SK-N-SH (cell line): Measurements from ENCODE around the gene PLA2G5.

ENCODE experiments used
- TAF1 ChIP-seq: IDR thresholded peaks from 2 replicates; pipeline ENCODE4 v1.6.1; 2012; ENCODE audit warnings: low read depth, mild to moderate bottlenecking, low read length, moderate library complexity, borderline replicate concordance
- TEAD4 ChIP-seq: IDR thresholded peaks from 2 replicates; pipeline ENCODE4 v1.4.0; 2012; ENCODE audit warnings: mild to moderate bottlenecking, borderline replicate concordance; ENCODE audit not compliant: insufficient read depth
- USF2 ChIP-seq: fragments of 150-350 bp; IDR thresholded peaks from 2 replicates; pipeline ENCODE4 v1.6.1; 2017; ENCODE audit warnings: antibody characterized with exemption, low read length, low read depth, borderline replicate concordance
- TF ChIP-seq, protein P1 (sequence below): fragments of 200-600 bp; sonication (generic); IDR thresholded peaks from 2 replicates; pipeline ENCODE4 v1.6.1; 2017; ENCODE audit warnings: antibody characterized with exemption, mild to moderate bottlenecking, moderate library complexity

DNA sequence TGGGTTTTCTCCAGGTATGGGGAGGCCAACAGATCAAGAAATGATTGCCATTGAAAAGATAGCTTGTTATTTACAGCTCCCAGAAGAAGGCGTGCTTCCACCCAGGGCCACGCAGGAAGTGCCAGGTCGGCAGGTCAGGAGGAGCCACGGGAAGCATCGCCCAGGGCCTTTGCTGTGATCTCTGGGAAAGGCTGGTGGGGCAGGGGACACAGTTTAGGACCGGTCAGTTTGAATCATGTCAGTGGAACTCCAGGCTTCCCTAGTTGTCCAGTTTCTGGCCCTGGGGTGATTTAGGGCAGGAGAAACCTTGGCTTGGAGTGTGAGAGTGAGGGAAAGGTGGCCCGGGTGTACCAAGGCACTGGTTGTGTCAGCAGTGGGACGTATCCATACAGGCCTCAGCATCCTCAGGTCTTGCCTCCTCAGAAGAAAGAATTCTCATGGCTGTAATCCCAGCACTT is 11.4 kb downstream of the PLA2G5 start:
- TF ChIP-seq, protein P1, sequence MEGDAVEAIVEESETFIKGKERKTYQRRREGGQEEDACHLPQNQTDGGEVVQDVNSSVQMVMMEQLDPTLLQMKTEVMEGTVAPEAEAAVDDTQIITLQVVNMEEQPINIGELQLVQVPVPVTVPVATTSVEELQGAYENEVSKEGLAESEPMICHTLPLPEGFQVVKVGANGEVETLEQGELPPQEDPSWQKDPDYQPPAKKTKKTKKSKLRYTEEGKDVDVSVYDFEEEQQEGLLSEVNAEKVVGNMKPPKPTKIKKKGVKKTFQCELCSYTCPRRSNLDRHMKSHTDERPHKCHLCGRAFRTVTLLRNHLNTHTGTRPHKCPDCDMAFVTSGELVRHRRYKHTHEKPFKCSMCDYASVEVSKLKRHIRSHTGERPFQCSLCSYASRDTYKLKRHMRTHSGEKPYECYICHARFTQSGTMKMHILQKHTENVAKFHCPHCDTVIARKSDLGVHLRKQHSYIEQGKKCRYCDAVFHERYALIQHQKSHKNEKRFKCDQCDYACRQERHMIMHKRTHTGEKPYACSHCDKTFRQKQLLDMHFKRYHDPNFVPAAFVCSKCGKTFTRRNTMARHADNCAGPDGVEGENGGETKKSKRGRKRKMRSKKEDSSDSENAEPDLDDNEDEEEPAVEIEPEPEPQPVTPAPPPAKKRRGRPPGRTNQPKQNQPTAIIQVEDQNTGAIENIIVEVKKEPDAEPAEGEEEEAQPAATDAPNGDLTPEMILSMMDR = no peak
- TF ChIP-seq TAF1 = no peak
- no peak for TF ChIP-seq USF2
- no peak for TF ChIP-seq TEAD4
